HepG2 (cell line): ENCODE data around the gene ARHGAP25. TPM values are rescaled to one million over a fixed set of nuclear protein-coding genes. Genes with fewer than 3 reads are reported as not detected.

ENCODE experiments used
- ATAC-seq: fragments of 200-7000 bp; cut with Tn5 transposase; 3 replicates; pipeline ENCODE4 v1.9.1; 2020; ENCODE audit warnings: mild to moderate bottlenecking, moderate library complexity
- BruUV-seq: library from RNA; stranded (reverse); fragments of 400-500 nt; replicated peaks from 2 replicates; lab custom pipeline; 2021; lab: Mats Ljungman, UMichigan
- CTCF ChIA-PET: fragments of 300-600 bp; formaldehyde crosslinking; extraction: SDS; loops from one replicate; lab custom pipeline; 2021; ENCODE audit warnings: low total read pairs, inconsistent platforms, low intra/inter-chr PET ratio; lab: Yijun Ruan, JAX
- POLR2A ChIA-PET: fragments of 350-600 bp; sonication (Branson Sonifier 250); formaldehyde crosslinking; loops from one replicate; lab custom pipeline; 2020; ENCODE audit warnings: antibody characterized with exemption, inconsistent platforms; lab: Yijun Ruan, JAX
- DNase-seq: peaks from one replicate; pipeline ENCODE4 v3.0.0-alpha.2; 2015; ENCODE audit warnings: low spot score
- FAIRE-seq: peaks from 3 replicates; lab custom pipeline; 2011; peaks lifted over from hg19 to GRCh38; lab: Jason Lieb, UNC
- H2AFZ ChIP-seq: one replicate; pipeline ENCODE4 v1.6.1; 2011; ENCODE audit warnings: low read length, inconsistent platforms
- H3K27ac ChIP-seq: fragments of 300-600 bp; 3 replicates; pipeline ENCODE4 v1.8.0; 2011; ENCODE audit warnings: mixed run types, mild to moderate bottlenecking, mixed read lengths, low read length, inconsistent platforms; ENCODE audit not compliant: insufficient read depth; ENCODE audit errors: extremely low read length
- H3K27me3 ChIP-seq, 2 experiments: fragments of 200-600 bp in 1 of 2; 2 replicates in 1 of 2; 3 replicates in 1 of 2; pipeline versions ENCODE4 v1.6.0 to v1.8.0; 2011; ENCODE audit warnings: low read length in 2 of 2, mild to moderate bottlenecking in 2 of 2, moderate library complexity in 2 of 2, inconsistent platforms in 1 of 2; ENCODE audit not compliant: insufficient read depth in 2 of 2, control insufficient read depth in 1 of 2
- H3K36me3 ChIP-seq, 2 experiments: fragments of 200-600 bp in 1 of 2; replicated peaks in 1 of 2; 2 replicates in 1 of 2; 3 replicates in 1 of 2; pipeline versions ENCODE4 v1.5.1 to v1.8.0; 2011; ENCODE audit warnings: low read length in 2 of 2, inconsistent platforms in 1 of 2; ENCODE audit not compliant: insufficient read depth in 2 of 2, control insufficient read depth in 1 of 2
- H3K4me1 ChIP-seq: 2 replicates; pipeline ENCODE4 v1.5.1; 2012; ENCODE audit warnings: low read length, inconsistent platforms; ENCODE audit not compliant: insufficient read depth
- H3K4me2 ChIP-seq: 2 replicates; pipeline ENCODE4 v1.6.0; 2011; ENCODE audit warnings: low read depth, low read length, inconsistent platforms
- H3K4me3 ChIP-seq, 3 experiments: fragments of 200-600 bp in 1 of 3; sonication (generic), shearing (Covaris generic) in 1 of 3; replicated peaks in 1 of 3; 2 replicates each; pipeline ENCODE4 v1.5.1; 2011 to 2016; ENCODE audit warnings: low read length in 3 of 3, inconsistent platforms in 2 of 3, low read depth in 2 of 3, mild to moderate bottlenecking in 2 of 3, control low read depth in 1 of 3, mixed read lengths in 1 of 3; ENCODE audit not compliant: insufficient read depth in 1 of 3
- H3K79me2 ChIP-seq: one replicate; pipeline ENCODE4 v1.6.1; 2011; ENCODE audit warnings: low read length, inconsistent platforms; ENCODE audit not compliant: insufficient read depth
- H3K9ac ChIP-seq: 2 replicates; pipeline ENCODE4 v1.6.0; 2011; ENCODE audit warnings: mild to moderate bottlenecking, low read depth, low read length, inconsistent platforms; ENCODE audit not compliant: insufficient read depth
- H3K9me3 ChIP-seq: 2 replicates; pipeline ENCODE4 v1.5.1; 2012; ENCODE audit warnings: mild to moderate bottlenecking, low read length
- H4K20me1 ChIP-seq: 2 replicates; pipeline ENCODE4 v1.6.0; 2011; ENCODE audit warnings: inconsistent platforms, mild to moderate bottlenecking, low read length, moderate library complexity; ENCODE audit not compliant: insufficient read depth
- ATF5 ChIP-seq: sonication (generic); formaldehyde crosslinking; IDR thresholded peaks from 2 replicates; pipeline ENCODE4 v1.4.0; 2020; ENCODE audit warnings: mild to moderate bottlenecking, low read depth, missing genetic modification reagents
- ATRX ChIP-seq: sonication (generic); formaldehyde crosslinking; IDR thresholded peaks from 2 replicates; pipeline ENCODE4 v1.4.0; 2020; ENCODE audit warnings: missing genetic modification reagents, borderline replicate concordance
- MED8 ChIP-seq: sonication (generic); formaldehyde crosslinking; IDR thresholded peaks from 2 replicates; pipeline ENCODE4 v1.8.1; 2023; ENCODE audit warnings: mild to moderate bottlenecking, missing genetic modification reagents; ENCODE audit not compliant: insufficient replicate concordance
- MEIS2 ChIP-seq: sonication (generic); formaldehyde crosslinking; IDR thresholded peaks from 2 replicates; pipeline ENCODE4 v1.9.0; 2021; ENCODE audit warnings: mild to moderate bottlenecking, missing genetic modification reagents
- NFRKB ChIP-seq: fragments of 450-650 bp; IDR thresholded peaks from 2 replicates; pipeline ENCODE4 v1.6.1; 2017
- SNAPC4 ChIP-seq: sonication (generic); formaldehyde crosslinking; IDR thresholded peaks from 2 replicates; pipeline ENCODE4 v1.4.0; 2020; ENCODE audit warnings: mild to moderate bottlenecking, missing genetic modification reagents
- ZNF274 ChIP-seq: sonication (generic); formaldehyde crosslinking; IDR thresholded peaks from 2 replicates; pipeline ENCODE4 v1.5.1; 2020; ENCODE audit warnings: mild to moderate bottlenecking, missing genetic modification reagents
- ZNF44 ChIP-seq: sonication (generic); formaldehyde crosslinking; IDR thresholded peaks from 2 replicates; pipeline ENCODE4 v1.5.1; 2020; ENCODE audit warnings: mild to moderate bottlenecking, missing genetic modification reagents
- ZNF503 ChIP-seq: sonication (generic); formaldehyde crosslinking; IDR thresholded peaks from 2 replicates; pipeline ENCODE4 v1.4.0; 2020; ENCODE audit warnings: missing genetic modification reagents
- ZNF570 ChIP-seq: sonication (generic); formaldehyde crosslinking; IDR thresholded peaks from 2 replicates; pipeline ENCODE4 v1.4.0; 2020; ENCODE audit warnings: mild to moderate bottlenecking, missing genetic modification reagents, borderline replicate concordance
- ZNF7 ChIP-seq: IDR thresholded peaks from 2 replicates; pipeline ENCODE4 v1.6.1; 2016; ENCODE audit warnings: missing biosample characterization, missing genetic modification reagents
- ZNF720 ChIP-seq: sonication (generic); formaldehyde crosslinking; IDR thresholded peaks from 2 replicates; pipeline ENCODE4 v1.4.0; 2020; ENCODE audit warnings: missing genetic modification reagents
- ZNF737 ChIP-seq: sonication (generic); formaldehyde crosslinking; IDR thresholded peaks from 2 replicates; pipeline ENCODE4 v1.5.0; 2020; ENCODE audit warnings: missing genetic modification reagents, mild to moderate bottlenecking, borderline replicate concordance
- WGBS: methylation state at CpG from one replicate; pipeline ENCODE4 v1.1.6; 2017; ENCODE audit warnings: low lambda C conversion rate; 5-methylcytosine and 5-hydroxymethylcytosine counted together
- in situ Hi-C: cut with HindIII; loops from 2 replicates; pipeline ENCODE4 v1.10.0; 2017; ENCODE audit warnings: low pct_unique_long_range_greater_than_20kb; ENCODE audit not compliant: extremely low pct_ligation_motif_present
- intact Hi-C: fragments of 100-400 bp; cut with micrococcal nuclease; formaldehyde crosslinking; loops from one replicate; pipeline ENCODE4 v1.10.0; 2022; ENCODE audit not compliant: unreplicated experiment
- polyA plus RNA-seq, 8 experiments: library from polyadenylated mRNA; depleted of rRNA in 3 of 8; stranded (reverse) in 7 of 8; unstranded in 1 of 8; fragments of >200 nt; fragmentation: Illumina TruSeq in 4 of 8; extraction: Trizol in 4 of 8; gene quantifications; 2 replicates each; pipeline versions ENCODE4 v1.2.1 to v1.2.3, GENCODE V29; 2011 to 2016; ENCODE audit warnings: low read depth in 4 of 8, missing spikeins in 1 of 8, mixed read lengths in 1 of 8; ENCODE audit not compliant: insufficient read depth in 1 of 8
- total RNA-seq, 5 experiments: library from RNA; depleted of rRNA; stranded (reverse); fragments of >200 nt; fragmentation: Illumina TruSeq; extraction: Trizol; gene quantifications; 2 replicates each; pipeline ENCODE4 v1.2.3, GENCODE V29; 2016; ENCODE audit warnings: low read depth in 1 of 5

ARHGAP25 gene
- total and polyA plus RNA-seq, 2 of the 13 experiments (the other 11 are each of a cell fraction or from before 2014, with no cell fraction given): not detected

GRCh38 chr2:68854476-68854875 lies 119.9 kb downstream of the ARHGAP25 start:
- intact Hi-C loops: no loop called here
- no peak for ATAC-seq
- peaks cover 0 to 35% of the 10 kb centered on the region in 2 experiments; a peak in 3 of 5 replicates for H3K27me3 ChIP-seq
- no peaks in the 10 kb centered on the region for H3K36me3 ChIP-seq
- no peak overlapping the region for H3K9ac ChIP-seq
- H3K4me2 ChIP-seq: no peak overlapping the region
- TF ChIP-seq ZNF44: no peak
- TF ChIP-seq ATRX (CRISPR knock-in tag): no peak
- TF ChIP-seq ATF5 (CRISPR knock-in tag): no peak
- TF ChIP-seq MEIS2 (CRISPR knock-in tag): no peak
- no peak for TF ChIP-seq ZNF737
- no peak for TF ChIP-seq ZNF7 (CRISPR knock-in tag)
- TF ChIP-seq, all 625 proteins: peak for 0
- ChIA-PET POLR2A (no interaction called here), CTCF (no interaction called here)
- H2AFZ ChIP-seq: no peak overlapping the region
- FAIRE-seq (no peak), DNase-seq (no peak)
- H3K27ac ChIP-seq: no peak overlapping the region
- H4K20me1 ChIP-seq: no peaks in the 10 kb centered on the region
- BruUV-seq: no TSS peak
- no peak overlapping the region for H3K4me3 ChIP-seq
- no peaks in the 10 kb centered on the region for H3K79me2 ChIP-seq
- H3K9me3 ChIP-seq: no peaks in the 10 kb centered on the region
- in situ Hi-C loops: no loop called here
- H3K4me1 ChIP-seq: no peaks in the 10 kb centered on the region

GRCh38 chr2:68855550-68855949 lies 120.9 kb downstream of the ARHGAP25 start:
- in situ Hi-C loops: no loop called here
- POLR2A ChIA-PET: no interaction called here
- TF ChIP-seq ZNF720 (no peak), SNAPC4 (CRISPR knock-in tag) (no peak), NFRKB (no peak), ZNF274 (CRISPR knock-in tag) (no peak), ZNF503 (CRISPR knock-in tag) (no peak), ZNF570 (CRISPR knock-in tag) (no peak), MED8 (CRISPR knock-in tag) (no peak)

More at GRCh38 chr2:68855550-68855949, 120.9 kb downstream of the ARHGAP25 start:
- DNase-seq (no peak), FAIRE-seq (no peak), ATAC-seq (no peak)
- CTCF ChIA-PET: no interaction called here
- Histone ChIP-seq H3K4me1 (no peaks in the 10 kb centered on the region), H3K4me3 (no peak overlapping the region), H3K79me2 (no peaks in the 10 kb centered on the region), H4K20me1 (no peaks in the 10 kb centered on the region), H2AFZ (no peak overlapping the region), H3K4me2 (no peak overlapping the region), H3K9me3 (no peaks in the 10 kb centered on the region), H3K27me3 (peaks cover 0 to 36% of the 10 kb centered on the region in 2 experiments; a peak in 3 of 5 replicates), H3K9ac (no peak overlapping the region), H3K27ac (no peak overlapping the region), H3K36me3 (no peaks in the 10 kb centered on the region)
- WGBS: 20% methylated on average over 3 of the region's 3 CpGs
- no TSS peak for BruUV-seq
- intact Hi-C loops: no loop called here
